HuH-7.5 (cell line): ENCODE measurements around the gene ACSF3.
"Not testable (repeated sequence)": the region's sequence is repeated elsewhere in the genome, so short reads cannot be mapped to it uniquely, and the experiment has no call there.

Source experiments
- DNase-seq: peaks from one replicate; pipeline ENCODE4 v3.0.0; 2011; ENCODE audit warnings: low spot score

Gene ACSF3

DNA sequence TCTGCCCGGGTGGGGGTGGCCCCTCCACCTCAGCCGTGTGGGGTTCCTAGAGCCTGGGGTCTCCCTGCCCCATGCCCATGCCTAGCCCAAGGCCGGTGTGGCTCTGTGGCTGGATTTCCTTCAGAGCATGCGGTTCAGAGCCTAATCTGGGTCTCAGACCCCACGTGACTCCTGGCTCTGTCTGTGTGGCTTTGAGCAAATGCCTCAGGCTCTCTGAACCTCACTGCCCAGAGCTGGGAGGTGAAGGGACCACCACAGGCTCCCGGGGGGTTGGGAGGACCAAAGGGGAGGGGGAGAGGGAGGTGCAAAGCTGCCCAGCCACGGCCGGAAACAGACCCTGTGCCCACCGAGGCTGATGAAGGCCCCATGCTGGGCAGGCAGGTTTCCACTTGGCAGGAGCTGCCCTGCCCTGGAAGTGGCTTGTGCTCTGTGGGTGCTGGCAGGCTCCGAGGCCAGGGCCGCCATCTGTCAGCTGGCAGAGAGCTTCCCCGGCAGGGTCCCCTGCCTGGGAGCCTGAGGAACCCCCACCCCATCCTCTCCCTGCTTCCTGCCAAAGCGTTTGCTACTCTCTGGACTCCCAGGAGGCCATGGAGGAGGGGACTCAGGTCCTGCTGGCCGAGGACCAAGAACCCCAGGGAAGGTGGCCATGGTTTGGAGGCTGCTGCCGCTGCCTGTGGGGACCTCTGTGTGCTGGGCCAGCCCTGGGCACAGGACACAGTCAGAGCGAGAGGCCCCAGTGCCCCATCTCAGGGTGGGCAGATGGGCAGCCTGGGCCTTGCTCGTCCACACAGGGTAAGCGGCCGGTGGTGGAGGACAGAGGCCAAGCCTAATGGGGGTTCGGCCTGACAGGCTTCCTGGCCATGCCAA is 81.9 kb downstream of the ACSF3 start:
- no peak for DNase-seq

DNA sequence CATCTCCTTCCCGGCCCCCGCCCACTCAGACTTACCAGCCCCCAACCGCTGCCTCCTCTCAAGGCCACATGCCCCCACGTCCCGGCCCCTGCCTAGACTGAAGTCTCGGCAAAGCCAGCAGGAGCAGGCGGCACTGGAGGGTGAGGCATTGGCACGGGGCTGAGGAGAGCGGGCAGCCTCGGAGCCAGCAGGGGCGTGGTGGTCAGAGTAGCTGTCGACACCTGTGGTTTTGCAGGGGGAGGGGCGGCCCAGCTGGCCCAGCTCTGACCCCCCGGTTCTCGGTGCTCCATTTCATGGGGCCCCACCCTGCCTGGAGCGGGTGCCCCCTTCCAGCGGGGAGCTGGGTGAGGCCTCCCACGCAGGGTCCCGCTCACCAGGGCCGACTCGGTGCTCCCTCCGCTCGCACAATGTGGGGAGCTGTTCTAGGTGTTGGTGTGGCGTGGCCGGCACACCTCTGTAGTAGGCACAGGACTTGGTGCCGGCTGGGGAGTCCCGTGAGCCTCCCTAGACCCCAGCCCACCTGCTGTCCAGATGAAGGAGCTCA is 82.6 kb downstream of the ACSF3 start:
- DNase-seq: no peak

DNA sequence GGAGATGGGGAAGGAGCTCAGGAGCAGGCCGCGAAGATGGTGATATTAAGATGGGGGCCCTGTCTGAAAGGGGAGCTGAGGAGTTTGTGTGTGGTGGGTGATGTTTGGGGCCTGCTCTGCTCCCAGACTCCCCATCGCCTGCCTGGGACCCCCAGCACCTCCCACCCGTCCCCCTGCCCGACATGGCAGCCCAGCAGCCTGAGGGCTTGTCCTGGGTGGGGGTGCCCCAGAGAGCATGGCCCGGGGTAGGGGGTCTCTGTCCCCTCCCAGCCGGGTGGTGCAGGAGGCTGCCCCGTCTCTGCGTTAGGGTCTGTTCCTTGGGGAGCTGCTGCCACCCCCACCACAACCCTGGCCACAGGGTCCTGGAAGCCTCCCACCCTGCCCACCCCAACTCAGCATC is 83.1 kb downstream of the ACSF3 start:
- no peak for DNase-seq

DNA sequence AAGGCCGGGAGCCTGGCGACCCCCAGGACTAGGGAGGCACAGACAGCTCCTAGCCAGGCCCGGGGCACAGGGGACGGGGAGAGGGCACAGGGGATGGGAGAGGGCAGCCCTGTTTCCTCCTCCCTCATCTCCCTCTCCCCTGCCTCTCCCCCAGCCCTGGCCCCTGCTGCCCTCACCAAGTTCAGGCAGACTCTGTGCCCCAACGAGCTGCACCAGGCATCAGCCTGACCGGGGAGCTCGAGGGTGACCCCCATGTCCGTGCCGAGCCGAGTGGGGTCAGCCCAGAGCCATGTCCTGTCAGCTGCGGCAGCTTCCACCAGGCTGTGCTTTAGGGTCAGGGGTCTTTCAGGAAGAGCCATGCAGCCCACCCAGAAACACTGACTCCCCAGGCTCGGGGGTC is 83.8 kb downstream of the ACSF3 start:
- no peak for DNase-seq

DNA sequence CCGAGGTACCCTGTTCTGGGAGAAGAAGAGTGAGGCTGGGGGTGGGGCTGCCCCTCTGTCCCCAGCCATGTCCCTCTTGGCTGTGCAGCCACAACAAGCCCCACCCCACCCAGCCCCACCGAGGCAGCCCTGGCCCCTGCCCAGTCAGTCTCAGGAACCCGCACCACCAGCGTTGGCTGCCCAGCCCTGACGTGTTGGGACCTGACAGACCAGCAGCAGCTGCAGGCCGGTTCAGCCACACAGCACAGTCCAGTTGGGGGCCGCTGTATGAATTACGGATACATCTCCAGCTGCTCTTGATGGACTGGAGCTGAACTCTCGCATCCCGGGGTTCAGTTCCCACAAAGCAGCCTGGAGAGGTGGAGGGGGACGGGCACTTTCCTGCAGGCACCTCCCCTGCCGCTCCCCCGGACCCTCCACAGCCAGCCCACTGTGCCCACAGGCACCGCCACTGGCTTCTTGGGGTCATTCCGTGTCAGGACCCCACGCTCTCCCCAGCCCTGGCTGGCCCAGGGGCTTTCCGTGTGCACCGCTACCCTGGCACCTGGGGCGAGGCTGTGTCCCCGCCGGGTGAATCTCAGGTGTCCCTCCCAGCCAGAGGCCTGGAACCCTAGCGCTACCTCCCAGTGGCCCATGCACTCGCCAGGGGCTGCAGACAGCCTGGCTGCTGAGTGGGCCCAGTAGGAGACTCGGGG is 84.9 kb downstream of the ACSF3 start:
- DNase-seq: no peak

DNA sequence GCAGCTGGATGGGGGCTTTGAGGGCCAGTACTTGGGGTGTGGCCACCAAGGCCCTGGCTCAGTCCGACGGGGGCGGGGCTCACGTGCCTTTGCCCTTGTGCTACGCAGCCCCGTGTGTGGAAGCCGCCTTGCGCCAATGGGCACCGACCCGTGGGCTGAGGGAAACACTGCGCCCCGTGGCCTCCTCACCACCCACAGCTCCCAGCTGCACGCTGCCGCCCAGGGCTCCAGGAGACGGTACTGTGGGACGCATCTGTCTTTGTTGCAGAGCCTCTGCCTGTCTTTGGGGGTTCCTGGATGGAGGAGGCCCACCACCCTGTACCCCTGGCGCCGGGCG is 85.5 kb downstream of the ACSF3 start:
- DNase-seq: no peak

DNA sequence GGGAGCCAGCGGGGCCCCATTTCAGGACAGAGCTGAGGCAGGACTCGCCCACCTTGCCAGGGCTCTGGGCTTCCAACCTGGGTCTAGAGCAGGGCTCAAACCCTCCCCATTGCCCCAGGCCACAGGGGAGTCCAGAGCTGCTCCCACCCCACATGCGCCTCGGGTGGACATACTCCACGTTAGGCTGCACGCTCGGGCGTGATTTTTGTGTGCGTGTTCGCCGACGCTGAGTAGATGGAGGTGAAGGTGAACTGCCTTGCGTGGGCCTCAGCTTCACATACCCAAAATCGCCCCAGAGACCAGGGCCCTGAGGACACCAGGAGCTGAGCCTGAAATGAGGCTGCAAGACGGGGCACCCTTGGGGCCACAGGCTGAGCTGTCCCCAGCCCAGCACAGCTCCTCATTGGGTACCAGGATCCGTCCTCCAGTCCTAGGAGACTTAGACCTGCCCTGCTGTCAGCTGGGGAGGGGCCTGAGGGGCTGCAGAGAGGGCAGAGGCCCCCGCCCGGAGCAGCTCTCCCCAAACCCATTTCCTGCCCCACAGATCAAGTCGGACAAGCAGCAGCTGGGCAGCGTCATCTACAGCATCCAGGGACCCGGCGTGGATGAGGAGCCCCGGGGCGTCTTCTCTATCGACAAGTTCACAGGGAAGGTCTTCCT is 86.1 kb downstream of the ACSF3 start:
- no peak for DNase-seq

DNA sequence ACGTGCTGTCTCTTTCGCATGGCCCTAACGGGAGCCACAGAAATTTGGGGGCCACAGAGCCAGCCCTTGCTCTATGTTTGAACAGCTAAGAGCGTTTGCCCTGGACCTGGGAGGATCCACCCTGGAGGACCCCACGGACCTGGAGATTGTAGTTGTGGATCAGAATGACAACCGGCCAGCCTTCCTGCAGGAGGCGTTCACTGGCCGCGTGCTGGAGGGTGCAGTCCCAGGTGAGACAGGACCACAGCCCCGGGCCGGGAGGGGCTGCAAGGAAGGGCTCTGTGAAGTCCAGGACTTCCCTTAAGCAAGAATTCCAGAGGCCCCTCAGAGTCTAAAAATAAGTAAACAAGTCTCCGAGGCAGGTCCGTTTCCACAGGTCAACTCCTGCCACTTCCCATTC is 89.8 kb downstream of the ACSF3 start:
- no peak for DNase-seq

DNA sequence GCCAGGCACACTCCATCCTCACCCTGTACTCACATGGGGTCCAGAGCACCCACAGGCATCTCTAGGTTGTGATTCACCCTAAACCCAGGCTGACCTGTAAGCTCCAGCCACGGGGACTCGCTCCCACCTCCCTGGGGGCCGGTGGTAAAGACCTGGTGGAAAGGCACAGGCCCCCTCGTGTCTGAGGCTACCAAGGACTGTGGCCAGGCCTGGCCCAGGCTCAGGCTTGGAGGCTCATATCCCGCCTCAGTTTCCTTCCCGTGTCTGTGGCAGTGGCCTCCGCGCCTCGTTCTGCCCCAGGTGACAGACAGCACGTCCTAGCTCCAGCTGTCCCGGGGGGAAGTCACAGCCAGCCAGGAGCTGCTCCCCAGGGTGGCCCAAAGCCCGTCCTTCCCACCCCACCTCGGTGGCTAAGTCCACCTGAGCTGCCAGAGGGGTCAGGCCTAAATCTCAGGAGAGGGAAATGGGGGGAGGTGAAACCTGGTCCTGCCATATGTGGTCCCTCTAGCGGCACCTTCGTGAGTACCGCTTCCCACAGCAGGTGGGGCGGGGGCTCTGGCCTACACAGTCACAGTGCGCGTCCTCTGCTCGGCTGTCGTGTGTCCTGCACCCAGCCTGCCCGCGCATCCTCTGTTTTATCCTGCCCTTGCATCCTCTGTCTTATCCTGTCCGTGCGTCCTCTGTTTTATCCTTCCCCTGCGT is 90.5 kb downstream of the ACSF3 start:
- no peak for DNase-seq

DNA sequence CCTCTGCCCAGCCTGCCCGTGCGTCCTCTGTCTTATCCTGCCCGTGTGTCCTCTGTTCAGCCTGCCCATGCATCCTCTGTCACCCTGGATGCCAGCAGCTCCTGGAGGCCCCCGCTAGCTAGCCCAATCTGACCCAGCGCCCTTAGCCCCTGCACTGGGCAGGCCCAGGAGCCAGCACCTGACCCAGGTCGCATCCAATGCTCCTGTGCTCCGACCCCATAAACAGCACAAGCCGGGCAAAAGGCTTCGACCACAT is 91.0 kb downstream of the ACSF3 start:
- DNase-seq: no peak

DNA sequence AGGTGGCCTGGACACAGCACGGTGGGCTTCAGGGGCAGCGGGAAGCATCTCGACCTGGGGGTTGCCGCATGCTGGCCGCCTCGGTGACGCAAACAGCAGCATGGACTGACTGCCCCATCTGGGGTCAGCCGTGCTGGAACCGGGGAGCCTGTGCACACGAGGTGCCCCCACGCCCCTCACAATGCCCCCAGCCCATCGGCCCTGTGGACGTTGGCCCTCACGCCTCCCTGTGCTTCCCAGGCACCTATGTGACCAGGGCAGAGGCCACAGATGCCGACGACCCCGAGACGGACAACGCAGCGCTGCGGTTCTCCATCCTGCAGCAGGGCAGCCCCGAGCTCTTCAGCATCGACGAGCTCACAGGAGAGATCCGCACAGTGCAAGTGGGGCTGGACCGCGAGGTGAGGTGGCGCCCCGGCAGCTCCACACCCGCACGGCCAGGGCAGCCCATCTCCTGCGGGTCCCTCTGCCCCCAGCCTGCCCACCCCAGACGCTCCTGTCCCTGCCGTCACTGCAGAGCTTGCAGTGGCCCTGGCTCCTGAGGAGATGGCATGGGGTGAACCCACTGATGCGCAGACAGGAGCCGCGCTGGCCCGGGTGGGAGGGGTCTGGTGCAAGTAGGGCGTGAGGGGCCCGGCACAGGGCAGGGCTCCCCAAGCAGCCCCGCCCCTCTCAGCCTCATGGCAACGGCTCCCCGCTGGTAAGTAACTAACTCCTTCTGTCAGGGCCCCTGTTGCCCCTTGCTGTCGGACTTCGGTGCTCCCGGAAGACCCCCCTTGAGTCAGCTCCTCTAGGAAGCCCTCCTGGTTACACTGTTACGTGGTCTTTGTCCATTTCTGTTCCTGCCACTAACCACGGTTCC is 91.5 kb downstream of the ACSF3 start:
- no peak for DNase-seq

DNA sequence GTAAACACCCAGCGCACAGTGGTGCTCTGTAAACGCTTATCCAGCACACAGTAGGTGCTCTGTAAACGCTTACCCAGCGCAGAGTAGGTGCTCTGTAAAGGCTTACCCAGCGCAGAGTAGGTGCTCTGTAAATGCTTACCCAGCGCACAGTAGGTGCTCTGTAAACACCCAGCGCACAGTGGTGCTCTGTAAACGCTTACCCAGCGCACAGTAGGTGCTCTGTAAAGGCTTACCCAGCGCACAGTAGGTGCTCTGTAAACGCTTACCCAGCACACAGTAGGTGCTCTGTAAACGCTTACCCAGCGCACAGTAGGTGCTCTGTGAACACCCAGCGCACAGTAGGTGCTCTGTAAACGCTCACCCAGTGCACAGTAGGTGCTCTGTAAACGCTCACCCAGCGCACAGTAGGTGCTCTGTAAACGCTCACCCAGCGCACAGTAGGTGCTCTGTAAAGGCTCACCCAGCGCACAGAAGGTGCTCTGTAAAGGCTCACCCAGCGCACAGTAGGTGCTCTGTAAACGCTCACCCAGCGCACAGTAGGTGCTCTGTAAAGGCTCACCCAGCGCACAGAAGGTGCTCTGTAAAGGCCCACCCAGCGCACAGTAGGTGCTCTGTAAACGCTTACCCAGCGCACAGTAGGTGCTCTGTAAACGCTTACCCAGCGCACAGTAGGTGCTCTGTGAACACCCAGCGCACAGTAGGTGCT is 92.4 kb downstream of the ACSF3 start:
- DNase-seq: not testable (repeated sequence)

DNA sequence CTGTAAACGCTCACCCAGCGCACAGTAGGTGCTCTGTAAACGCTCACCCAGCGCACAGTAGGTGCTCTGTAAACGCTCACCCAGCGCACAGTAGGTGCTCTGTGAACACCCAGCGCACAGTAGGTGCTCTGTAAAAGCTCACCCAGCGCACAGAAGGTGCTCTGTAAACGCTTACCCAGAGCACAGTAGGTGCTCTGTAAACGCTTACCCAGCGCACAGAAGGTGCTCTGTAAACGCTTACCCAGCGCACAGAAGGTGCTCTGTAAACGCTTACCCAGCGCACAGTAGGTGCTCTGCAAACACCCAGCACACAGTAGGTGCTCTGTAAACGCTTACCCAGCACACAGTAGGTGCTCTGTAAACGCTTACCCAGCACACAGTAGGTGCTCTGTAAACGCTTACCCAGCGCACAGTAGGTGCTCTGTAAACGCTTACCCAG is 93.0 kb downstream of the ACSF3 start:
- DNase-seq: not testable (repeated sequence)

DNA sequence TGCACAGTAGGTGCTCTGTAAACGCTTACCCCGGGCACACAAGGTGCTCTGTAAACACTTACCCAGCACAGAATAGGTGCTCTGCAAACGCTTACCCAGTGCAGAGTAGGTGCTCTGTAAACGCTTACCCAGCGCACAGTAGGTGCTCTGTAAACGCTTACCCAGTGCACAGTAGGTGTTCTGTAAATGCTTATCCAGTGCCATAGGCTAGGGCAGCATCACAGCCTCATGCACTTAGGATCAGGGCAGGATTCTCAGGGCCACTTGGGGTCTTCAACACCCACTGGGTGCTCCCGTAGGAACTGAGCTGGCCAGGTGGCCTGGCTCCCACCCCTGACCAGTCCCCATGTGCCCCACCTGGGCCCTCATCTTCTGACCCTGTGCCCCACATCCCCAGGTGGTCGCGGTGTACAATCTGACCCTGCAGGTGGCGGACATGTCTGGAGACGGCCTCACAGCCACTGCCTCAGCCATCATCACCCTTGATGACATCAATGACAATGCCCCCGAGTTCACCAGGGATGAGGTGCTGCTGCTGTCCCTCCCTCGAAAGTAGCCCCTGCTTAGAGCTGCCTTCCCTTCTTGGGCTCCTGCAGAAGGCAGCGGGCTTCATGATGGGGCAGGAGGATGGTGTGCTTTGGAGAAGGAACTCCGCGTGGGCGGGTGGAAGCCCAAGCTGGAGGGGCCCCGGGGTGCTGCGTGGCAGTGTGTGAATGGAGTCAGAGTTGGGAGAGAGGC is 93.5 kb downstream of the ACSF3 start:
- no peak for DNase-seq

DNA sequence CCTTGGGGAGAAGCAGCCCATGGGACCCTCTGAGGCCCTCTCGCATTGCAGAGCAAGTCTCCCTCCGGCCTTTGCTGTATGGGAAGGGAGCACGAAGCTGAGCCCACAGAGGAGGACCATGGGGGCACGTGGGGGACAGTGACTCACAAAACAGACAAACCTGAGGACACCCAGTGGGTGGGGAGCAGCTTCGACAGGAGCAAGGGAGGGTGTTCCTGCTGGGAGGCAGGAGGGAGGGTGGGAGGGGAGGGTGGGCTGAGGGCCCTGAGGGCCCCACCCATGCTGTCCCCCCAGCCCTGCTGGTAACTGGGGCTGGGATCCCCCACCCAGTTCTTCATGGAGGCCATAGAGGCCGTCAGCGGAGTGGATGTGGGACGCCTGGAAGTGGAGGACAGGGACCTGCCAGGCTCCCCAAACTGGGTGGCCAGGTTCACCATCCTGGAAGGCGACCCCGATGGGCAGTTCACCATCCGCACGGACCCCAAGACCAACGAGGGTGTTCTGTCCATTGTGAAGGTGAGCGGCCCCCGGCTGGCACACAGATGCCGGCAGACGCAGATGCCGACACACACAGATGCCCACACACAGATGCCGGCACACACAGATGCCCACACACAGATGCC is 94.2 kb downstream of the ACSF3 start:
- DNase-seq: no peak

DNA sequence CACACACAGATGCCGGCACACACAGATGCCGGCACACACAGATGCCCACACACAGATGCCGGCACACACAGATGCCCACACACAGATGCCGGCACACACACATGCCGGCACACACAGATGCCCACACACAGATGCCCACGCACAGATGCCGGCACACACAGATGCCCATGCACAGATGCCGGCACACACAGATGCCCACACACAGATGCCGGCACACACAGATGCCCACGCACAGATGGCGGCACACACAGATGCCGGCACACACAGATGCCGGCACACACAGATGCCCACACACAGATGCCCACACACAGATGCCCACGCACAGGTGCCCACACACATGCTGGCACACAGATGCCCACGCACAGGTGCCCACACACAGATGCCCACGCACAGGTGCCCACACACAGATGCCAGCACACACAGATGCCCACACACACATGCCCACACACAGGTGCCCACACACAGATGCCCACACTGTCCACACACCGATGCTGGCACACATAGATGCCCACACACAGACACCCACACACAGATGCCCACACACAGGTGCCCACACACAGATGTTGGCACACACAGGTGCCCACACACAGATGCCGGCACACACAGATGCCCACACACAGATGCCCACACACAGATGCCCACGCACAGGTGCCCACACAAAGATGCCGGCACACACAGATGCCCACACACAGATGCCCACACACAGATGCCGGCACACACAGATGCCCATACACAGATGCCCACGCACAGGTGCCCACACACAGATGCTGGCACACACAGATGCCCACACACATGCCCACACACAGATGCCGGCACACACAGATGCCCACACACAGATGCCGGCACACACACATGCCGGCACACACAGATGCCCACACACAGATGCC is 95.1 kb downstream of the ACSF3 start:
- not testable (repeated sequence) for DNase-seq

DNA sequence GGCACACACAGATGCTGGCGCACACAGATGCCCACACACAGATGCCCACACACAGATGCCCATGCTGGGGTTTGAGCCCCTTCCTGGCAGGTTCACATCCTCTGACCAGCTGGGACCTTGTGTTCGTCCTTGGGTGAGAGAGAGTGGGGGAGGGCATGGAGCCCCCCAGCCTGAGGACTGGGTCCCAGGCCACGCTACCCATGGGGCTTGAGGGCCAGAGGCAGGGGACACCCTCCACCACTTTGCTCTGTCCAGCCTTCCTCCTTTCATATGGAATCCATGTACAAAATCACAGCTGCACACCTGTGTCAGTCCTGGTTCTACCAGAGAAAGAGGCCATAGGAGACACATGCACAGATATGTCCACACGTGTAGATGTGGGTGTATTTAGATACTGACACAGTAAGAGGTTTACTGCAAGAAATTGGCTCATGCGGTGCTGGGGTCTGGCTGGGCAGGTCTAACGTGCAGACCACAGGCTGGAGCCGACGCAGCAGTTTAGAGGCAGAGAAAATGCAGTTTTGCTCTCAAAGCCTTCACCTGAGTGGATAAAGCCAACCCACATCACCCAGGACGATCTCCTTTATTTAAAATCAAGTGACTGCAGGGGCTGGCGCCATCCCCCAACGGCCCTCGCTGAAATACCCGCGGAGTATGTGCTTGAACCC is 95.8 kb downstream of the ACSF3 start:
- no peak for DNase-seq
